Measurements from ENCODE around the gene NFIL3.

Gene NFIL3

DNA sequence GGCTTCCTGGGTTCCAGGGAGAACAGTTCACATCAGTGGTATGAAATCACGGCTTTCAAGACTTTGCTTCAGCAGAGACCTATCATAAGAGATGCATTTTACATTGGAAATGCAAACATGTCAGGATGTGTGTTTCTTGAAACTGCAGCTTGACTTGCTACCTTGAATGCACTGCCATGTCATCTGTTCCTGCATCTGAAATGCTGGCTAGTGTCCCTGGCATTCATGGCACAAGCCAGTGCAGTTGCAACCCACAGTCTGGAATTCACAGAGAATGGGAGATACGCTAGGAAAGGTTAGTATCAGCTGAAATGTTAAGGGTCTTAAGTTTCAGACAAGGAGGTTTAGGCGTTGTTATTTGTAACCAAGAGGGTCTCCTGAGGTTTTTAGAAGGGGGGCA lies 24.7 kb downstream of the NFIL3 start:
- Histone ChIP-seq H3K27me3 (ENCODE audit: insufficient read depth, low read length) (no peaks in the 10 kb centered on the region), H3K18ac (ENCODE audit: low read length) (no peak overlapping the region), H3K27ac (ENCODE audit: low read depth, low read length) (no peak overlapping the region), H3K79me1 (ENCODE audit: low read length) (no peaks in the 10 kb centered on the region), H3K9ac (ENCODE audit: low read length) (no peak overlapping the region), H3K14ac (ENCODE audit: low read length) (no peak overlapping the region), H2AK5ac (ENCODE audit: low read length) (no peak overlapping the region), H2BK5ac (ENCODE audit: low read depth, low read length, poor library complexity) (no peak overlapping the region), H4K91ac (ENCODE audit: low read depth, low read length) (no peak overlapping the region), H3K4me1 (ENCODE audit: control insufficient read depth in 1 of 2, insufficient read depth in 2 of 2, low read length in 2 of 2) (peaks cover 0 to 2% of the 10 kb centered on the region in 2 experiments), H2BK12ac (ENCODE audit: low read length) (no peak overlapping the region), H4K8ac (ENCODE audit: low read depth, low read length) (no peak overlapping the region), H3K4me3 (ENCODE audit: low read depth, low read length) (no peak overlapping the region), H3K36me3 (ENCODE audit: control insufficient read depth in 1 of 2, insufficient read depth in 2 of 2, low read length in 2 of 2) (no peaks in the 10 kb centered on the region), H2BK120ac (ENCODE audit: insufficient read depth, low read length, poor library complexity) (no peak overlapping the region), H3K79me2 (ENCODE audit: control insufficient read depth, insufficient read depth, low read length, poor library complexity) (no peaks in the 10 kb centered on the region), H3K4me2 (ENCODE audit: low read length) (no peak overlapping the region), H2AFZ (ENCODE audit: insufficient read depth, low read length, poor library complexity) (no peak overlapping the region), H3K23ac (ENCODE audit: low read length) (peak overlapping the region; percentile 71), H4K12ac (ENCODE audit: low read depth, low read length) (no peak overlapping the region), H3K9me3 (ENCODE audit: insufficient read depth, low read depth, low read length) (peaks cover 1% of the 10 kb centered on the region), H3K4ac (ENCODE audit: low read depth, low read length) (no peak overlapping the region)
- DNase-seq = no peak
- WGBS (ENCODE audit: extremely low coverage, insufficient coverage, insufficient read length) = no CpG with 5 or more reads among the region's 3 CpGs

DNA sequence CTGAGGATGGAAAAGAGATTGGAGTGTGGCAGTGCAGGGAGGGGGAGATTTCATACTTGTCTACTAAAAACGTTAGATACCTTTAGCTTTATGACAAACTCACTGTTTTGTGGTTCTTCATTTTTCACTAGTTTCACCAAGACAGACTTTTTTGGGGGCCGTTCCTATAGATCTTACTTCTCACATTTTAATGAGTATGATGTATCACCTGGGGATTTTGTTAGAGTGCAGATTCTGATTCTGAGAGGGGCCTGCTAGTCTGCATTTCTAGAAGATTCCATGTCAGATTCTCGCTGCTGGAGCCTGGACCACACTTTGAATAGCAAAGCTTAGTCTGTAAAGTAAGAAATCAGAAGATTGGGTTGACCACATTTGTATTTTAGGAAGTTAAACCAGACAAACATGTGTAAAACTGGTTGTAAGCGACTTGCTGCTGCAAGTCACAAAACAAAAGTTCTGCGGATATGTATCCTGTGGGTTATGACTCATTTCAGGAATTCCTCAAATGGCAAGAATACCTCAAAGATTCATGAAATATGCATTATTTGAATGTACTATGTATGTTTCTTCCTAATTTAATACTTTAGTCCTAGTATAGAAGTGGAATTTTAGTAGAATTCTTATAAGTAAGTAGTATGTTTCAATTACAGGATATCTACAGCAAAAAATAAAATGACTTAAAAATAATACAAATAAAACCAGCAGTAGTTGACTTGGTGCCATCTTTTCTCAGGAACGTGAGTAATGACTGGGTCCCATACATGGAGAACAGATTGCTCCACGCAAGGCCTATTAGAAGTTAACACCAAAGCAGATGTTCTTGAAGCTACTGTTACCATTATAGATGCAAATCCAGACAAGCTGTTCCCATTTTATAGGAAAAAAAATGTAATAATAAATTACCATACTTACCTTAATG lies 27.8 kb downstream of the NFIL3 start:
- no peak overlapping the region for H3K4ac ChIP-seq (ENCODE audit: low read depth, low read length)
- H3K27me3 ChIP-seq (ENCODE audit: insufficient read depth, low read length) = no peaks in the 10 kb centered on the region
- no peak overlapping the region for H2BK12ac ChIP-seq (ENCODE audit: low read length)
- H3K79me2 ChIP-seq (ENCODE audit: control insufficient read depth, insufficient read depth, low read length, poor library complexity) = no peaks in the 10 kb centered on the region
- peak overlapping the region; percentile 70 for H3K27ac ChIP-seq (ENCODE audit: low read depth, low read length)
- no peak overlapping the region for H4K12ac ChIP-seq (ENCODE audit: low read depth, low read length)
- H4K91ac ChIP-seq (ENCODE audit: low read depth, low read length) = no peak overlapping the region
- H3K9ac ChIP-seq (ENCODE audit: low read length) = no peak overlapping the region
- no peak overlapping the region for H3K4me2 ChIP-seq (ENCODE audit: low read length)
- H3K79me1 ChIP-seq (ENCODE audit: low read length) = no peaks in the 10 kb centered on the region
- H3K18ac ChIP-seq (ENCODE audit: low read length) = no peak overlapping the region
- H2AK5ac ChIP-seq (ENCODE audit: low read length) = no peak overlapping the region
- H3K9me3 ChIP-seq (ENCODE audit: insufficient read depth, low read depth, low read length) = peaks cover 1% of the 10 kb centered on the region
- H3K4me3 ChIP-seq (ENCODE audit: low read depth, low read length) = no peak overlapping the region
- no peak overlapping the region for H3K23ac ChIP-seq (ENCODE audit: low read length)
- no peaks in the 10 kb centered on the region for H3K36me3 ChIP-seq (ENCODE audit: control insufficient read depth in 1 of 2, insufficient read depth in 2 of 2, low read length in 2 of 2)
- no peak overlapping the region for H2BK5ac ChIP-seq (ENCODE audit: low read depth, low read length, poor library complexity)
- no peak overlapping the region for H2BK120ac ChIP-seq (ENCODE audit: insufficient read depth, low read length, poor library complexity)
- peak; percentile 45 to 92 for DNase-seq
- H4K8ac ChIP-seq (ENCODE audit: low read depth, low read length) = no peak overlapping the region
- H3K14ac ChIP-seq (ENCODE audit: low read length) = no peak overlapping the region
- H2AFZ ChIP-seq (ENCODE audit: insufficient read depth, low read length, poor library complexity) = no peak overlapping the region
- WGBS (ENCODE audit: extremely low coverage, insufficient coverage, insufficient read length) = no CpG with 5 or more reads among the region's 7 CpGs
- H3K4me1 ChIP-seq (ENCODE audit: control insufficient read depth in 1 of 2, insufficient read depth in 2 of 2, low read length in 2 of 2) = peaks cover 0 to 2% of the 10 kb centered on the region in 2 experiments

DNA sequence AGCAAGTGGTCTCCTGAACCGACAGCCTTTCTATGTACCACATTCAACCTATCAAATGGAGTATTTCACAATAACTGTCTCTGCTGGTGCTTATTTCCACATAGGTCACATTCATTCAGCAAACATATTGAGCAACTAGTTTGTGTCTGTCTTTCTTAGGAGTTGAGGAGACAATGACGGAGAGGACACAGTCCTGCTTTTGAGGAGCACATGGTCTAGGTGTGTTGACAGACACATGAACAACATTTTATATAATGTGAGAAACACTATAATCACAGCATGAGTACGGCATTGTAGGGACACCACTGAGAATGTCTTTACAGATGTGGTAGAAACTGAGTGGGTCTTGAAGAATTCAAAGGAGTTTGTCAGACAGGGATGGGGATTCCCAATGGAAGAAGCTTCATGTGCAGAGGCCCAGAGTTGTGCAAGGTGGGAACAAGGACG lies 28.5 kb downstream of the NFIL3 start:
- no peak overlapping the region for H4K8ac ChIP-seq (ENCODE audit: low read depth, low read length)
- H3K18ac ChIP-seq (ENCODE audit: low read length) = no peak overlapping the region
- no peak overlapping the region for H4K12ac ChIP-seq (ENCODE audit: low read depth, low read length)
- H3K4me3 ChIP-seq (ENCODE audit: low read depth, low read length) = no peak overlapping the region
- no peak overlapping the region for H2BK120ac ChIP-seq (ENCODE audit: insufficient read depth, low read length, poor library complexity)
- H3K9me3 ChIP-seq (ENCODE audit: insufficient read depth, low read depth, low read length) = peaks cover 1% of the 10 kb centered on the region
- no peak overlapping the region for H2BK12ac ChIP-seq (ENCODE audit: low read length)
- H3K4ac ChIP-seq (ENCODE audit: low read depth, low read length) = no peak overlapping the region
- no peak overlapping the region for H3K14ac ChIP-seq (ENCODE audit: low read length)
- H2AFZ ChIP-seq (ENCODE audit: insufficient read depth, low read length, poor library complexity) = no peak overlapping the region
- peaks cover 0 to 2% of the 10 kb centered on the region in 2 experiments for H3K4me1 ChIP-seq (ENCODE audit: control insufficient read depth in 1 of 2, insufficient read depth in 2 of 2, low read length in 2 of 2)
- H2AK5ac ChIP-seq (ENCODE audit: low read length) = no peak overlapping the region
- H3K79me1 ChIP-seq (ENCODE audit: low read length) = no peaks in the 10 kb centered on the region
- H2BK5ac ChIP-seq (ENCODE audit: low read depth, low read length, poor library complexity) = no peak overlapping the region
- H3K36me3 ChIP-seq (ENCODE audit: control insufficient read depth in 1 of 2, insufficient read depth in 2 of 2, low read length in 2 of 2) = no peaks in the 10 kb centered on the region
- H3K23ac ChIP-seq (ENCODE audit: low read length) = no peak overlapping the region
- no peak overlapping the region for H4K91ac ChIP-seq (ENCODE audit: low read depth, low read length)
- H3K4me2 ChIP-seq (ENCODE audit: low read length) = no peak overlapping the region
- WGBS (ENCODE audit: extremely low coverage, insufficient coverage, insufficient read length) = no CpG with 5 or more reads among the region's 4 CpGs
- DNase-seq = peak; percentile 41 to 89
- no peaks in the 10 kb centered on the region for H3K79me2 ChIP-seq (ENCODE audit: control insufficient read depth, insufficient read depth, low read length, poor library complexity)
- no peak overlapping the region for H3K9ac ChIP-seq (ENCODE audit: low read length)
- H3K27ac ChIP-seq (ENCODE audit: low read depth, low read length) = no peak overlapping the region
- H3K27me3 ChIP-seq (ENCODE audit: insufficient read depth, low read length) = no peaks in the 10 kb centered on the region

DNA sequence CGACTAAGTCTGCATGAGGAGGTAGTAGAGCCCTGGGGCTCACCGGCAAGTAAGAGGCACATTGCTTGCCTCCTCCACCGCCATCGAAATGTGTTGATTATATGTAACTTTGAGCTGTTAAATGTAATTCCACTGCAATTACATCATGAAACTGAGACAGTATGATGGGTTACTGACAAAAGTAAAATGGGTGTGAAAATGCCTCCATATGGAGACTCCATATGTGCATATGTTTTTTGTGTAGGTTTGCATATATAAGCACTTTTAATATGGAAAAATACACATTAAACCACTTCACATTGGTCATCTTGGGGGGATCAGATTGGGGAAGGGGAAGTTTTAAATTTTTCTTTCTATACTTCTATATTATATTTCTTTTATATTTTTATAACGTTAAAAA lies 29.8 kb downstream of the NFIL3 start:
- no peak overlapping the region for H3K9ac ChIP-seq (ENCODE audit: low read length)
- no peaks in the 10 kb centered on the region for H3K79me1 ChIP-seq (ENCODE audit: low read length)
- no peak overlapping the region for H2AK5ac ChIP-seq (ENCODE audit: low read length)
- H4K8ac ChIP-seq (ENCODE audit: low read depth, low read length) = no peak overlapping the region
- H3K4me1 ChIP-seq (ENCODE audit: control insufficient read depth in 1 of 2, insufficient read depth in 2 of 2, low read length in 2 of 2) = peaks cover 0 to 2% of the 10 kb centered on the region in 2 experiments
- H2BK12ac ChIP-seq (ENCODE audit: low read length) = no peak overlapping the region
- no peak overlapping the region for H3K14ac ChIP-seq (ENCODE audit: low read length)
- H2BK5ac ChIP-seq (ENCODE audit: low read depth, low read length, poor library complexity) = no peak overlapping the region
- H3K18ac ChIP-seq (ENCODE audit: low read length) = no peak overlapping the region
- no peak overlapping the region for H3K23ac ChIP-seq (ENCODE audit: low read length)
- H2BK120ac ChIP-seq (ENCODE audit: insufficient read depth, low read length, poor library complexity) = no peak overlapping the region
- H4K12ac ChIP-seq (ENCODE audit: low read depth, low read length) = no peak overlapping the region
- no peak for DNase-seq
- no peak overlapping the region for H4K91ac ChIP-seq (ENCODE audit: low read depth, low read length)
- H3K4me3 ChIP-seq (ENCODE audit: low read depth, low read length) = no peak overlapping the region
- H3K27ac ChIP-seq (ENCODE audit: low read depth, low read length) = no peak overlapping the region
- no peaks in the 10 kb centered on the region for H3K79me2 ChIP-seq (ENCODE audit: control insufficient read depth, insufficient read depth, low read length, poor library complexity)
- H3K27me3 ChIP-seq (ENCODE audit: insufficient read depth, low read length) = no peaks in the 10 kb centered on the region
- H3K9me3 ChIP-seq (ENCODE audit: insufficient read depth, low read depth, low read length) = peaks cover 1% of the 10 kb centered on the region
- no peak overlapping the region for H3K4me2 ChIP-seq (ENCODE audit: low read length)
- no peak overlapping the region for H3K4ac ChIP-seq (ENCODE audit: low read depth, low read length)
- no CpG with 5 or more reads among the region's 5 CpGs for WGBS (ENCODE audit: extremely low coverage, insufficient coverage, insufficient read length)
- H3K36me3 ChIP-seq (ENCODE audit: control insufficient read depth in 1 of 2, insufficient read depth in 2 of 2, low read length in 2 of 2) = no peaks in the 10 kb centered on the region
- H2AFZ ChIP-seq (ENCODE audit: insufficient read depth, low read length, poor library complexity) = no peak overlapping the region
